Liver (tissue), 3 donors: Measurements from ENCODE around the gene TRAPPC3.

Source experiments
- ATF3 ChIP-seq: IDR thresholded peaks from 2 replicates; pipeline ENCODE4 v1.6.1; 2016; ENCODE audit warnings: antibody characterized with exemption
- CTCF ChIP-seq: fragments of 150-350 bp; IDR thresholded peaks from 2 replicates; pipeline ENCODE4 v1.5.1; 2017; ENCODE audit warnings: improper control_type of control experiment, low read depth, low read length; ENCODE audit not compliant: missing input control
- FOXA1 ChIP-seq: IDR thresholded peaks from 2 replicates; pipeline ENCODE4 v1.6.1; 2016; ENCODE audit warnings: antibody characterized with exemption
- JUND ChIP-seq, 2 donors: IDR thresholded peaks; 2 replicates each; pipeline ENCODE4 v1.6.1; 2016; ENCODE audit warnings: antibody characterized with exemption in 2 of 2
- RAD21 ChIP-seq, 2 donors: IDR thresholded peaks; 2 replicates each; pipeline ENCODE4 v1.6.1; 2016; ENCODE audit warnings: antibody characterized with exemption in 2 of 2, mild to moderate bottlenecking in 2 of 2
- SP1 ChIP-seq: IDR thresholded peaks from 2 replicates; pipeline ENCODE4 v1.6.1; 2018; ENCODE audit warnings: antibody characterized with exemption, mild to moderate bottlenecking
- TAF1 ChIP-seq: conservative IDR thresholded peaks from 2 replicates; pipeline ENCODE4 v1.6.1; 2016; ENCODE audit warnings: antibody characterized with exemption, mild to moderate bottlenecking
- YY1 ChIP-seq: IDR thresholded peaks from 2 replicates; pipeline ENCODE4 v1.6.1; 2016; ENCODE audit warnings: antibody characterized with exemption, mild to moderate bottlenecking
- TF ChIP-seq, protein P1 (sequence below): IDR thresholded peaks from 2 replicates; pipeline ENCODE4 v1.6.1; 2016; ENCODE audit warnings: antibody characterized with exemption
- donor health status: healthy.
- donor health status: healthy.

DNA sequence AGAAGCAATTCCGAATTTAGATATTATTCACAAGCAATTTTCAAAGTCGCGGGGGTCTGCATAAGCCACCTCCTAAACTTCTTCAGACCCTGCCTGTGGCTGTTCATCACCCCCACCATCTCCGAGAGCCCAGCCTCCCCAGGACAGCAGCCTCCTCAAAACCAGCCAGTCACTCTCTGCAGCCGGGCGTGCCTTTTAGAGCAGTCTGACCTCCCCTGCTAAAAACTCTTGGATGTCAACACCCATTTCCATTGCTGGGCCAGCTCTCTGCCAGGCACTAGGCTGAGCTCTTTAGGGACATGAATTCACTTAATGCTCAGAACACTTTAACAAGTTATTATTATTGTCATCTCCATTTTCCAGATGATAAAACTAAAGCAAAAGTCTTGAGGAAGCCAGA lies 48.9 kb downstream of the TRAPPC3 start:
- TF ChIP-seq ATF3 (no peak), CTCF (no peak), RAD21 (IDR thresholded peaks at IDR 0.05) (no peak), SP1 (no peak), JUND (IDR thresholded peaks at IDR 0.05) (no peak), YY1 (no peak), TAF1 (no peak), FOXA1 (no peak)
- TF ChIP-seq, protein P1, sequence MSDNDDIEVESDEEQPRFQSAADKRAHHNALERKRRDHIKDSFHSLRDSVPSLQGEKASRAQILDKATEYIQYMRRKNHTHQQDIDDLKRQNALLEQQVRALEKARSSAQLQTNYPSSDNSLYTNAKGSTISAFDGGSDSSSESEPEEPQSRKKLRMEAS = no peak
